IPS DF 4.7 (cell line): ENCODE measurements around the gene ATXN1.

ENCODE experiments used
- DNase-seq: peaks from one replicate; pipeline ENCODE4 v3.0.0-alpha.2; 2013; ENCODE audit warnings: low spot score; ENCODE audit errors: extremely low read depth

Gene ATXN1

DNA sequence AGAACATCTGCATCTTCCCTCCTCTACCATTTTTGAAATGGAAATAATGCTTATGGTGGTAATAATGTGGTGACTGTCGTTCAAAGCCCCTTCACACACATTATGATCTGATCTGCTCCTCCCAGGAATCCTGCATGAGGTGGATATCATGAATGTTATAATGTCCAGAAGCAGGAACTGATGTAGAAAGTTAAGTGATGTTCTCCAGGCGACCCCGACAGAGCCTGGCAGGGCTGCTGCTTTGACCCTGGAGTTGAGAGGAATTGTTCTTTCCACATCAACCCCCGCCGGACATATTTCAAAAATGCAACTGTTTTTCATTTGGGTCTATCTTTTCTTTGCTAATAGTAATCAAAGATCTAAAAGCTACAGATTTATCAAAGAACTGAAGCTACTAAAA is 391.3 kb downstream of the ATXN1 start:
- DNase-seq, result no peak

DNA sequence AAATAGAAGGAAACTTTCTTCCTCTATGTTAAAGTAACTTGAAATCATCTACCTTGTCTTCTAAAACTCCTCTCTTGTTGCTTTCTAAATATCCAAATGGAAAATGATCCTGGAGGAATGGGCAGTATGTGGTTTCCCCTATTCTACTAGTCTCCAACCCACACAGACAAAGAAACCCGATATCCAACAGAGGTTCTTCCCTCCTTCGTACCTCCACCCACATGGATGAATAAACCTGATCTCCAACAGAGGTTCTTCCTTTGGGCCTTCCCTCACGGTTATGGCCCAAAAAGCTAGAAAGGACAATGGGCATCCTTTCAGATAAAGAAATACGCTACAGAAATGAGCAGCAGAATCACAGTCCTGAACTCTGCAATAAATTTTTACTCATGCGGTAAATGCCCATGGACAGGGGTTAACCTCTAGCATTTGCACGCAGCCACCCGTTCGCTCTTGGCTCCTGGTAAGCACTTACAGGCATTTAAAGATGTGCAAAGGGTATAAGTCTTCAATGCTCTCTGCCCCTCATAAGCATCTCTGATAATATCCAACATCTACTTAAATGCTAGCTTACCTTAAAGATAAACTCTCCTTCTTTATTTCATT is 392.0 kb downstream of the ATXN1 start:
- DNase-seq, result no peak

DNA sequence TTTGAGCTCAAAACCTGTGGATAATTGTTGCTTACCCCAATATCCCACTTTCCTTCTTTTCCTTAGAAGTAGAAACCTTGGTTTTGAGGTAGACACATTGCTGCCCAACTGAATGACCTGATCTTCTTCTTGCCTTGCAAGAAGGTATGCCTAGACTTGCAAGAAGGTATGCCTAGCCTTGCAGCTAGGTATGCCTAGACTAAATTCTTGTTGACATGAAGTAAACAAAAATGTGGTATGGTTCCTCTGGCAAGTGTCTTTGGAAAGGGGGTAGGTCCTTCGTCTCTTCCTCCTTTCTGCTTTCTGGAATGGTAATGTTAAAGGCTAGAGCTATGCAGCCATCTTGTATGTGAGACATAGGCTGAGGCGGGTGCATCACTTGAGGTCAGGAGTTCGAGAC is 393.7 kb downstream of the ATXN1 start:
- no peak for DNase-seq

DNA sequence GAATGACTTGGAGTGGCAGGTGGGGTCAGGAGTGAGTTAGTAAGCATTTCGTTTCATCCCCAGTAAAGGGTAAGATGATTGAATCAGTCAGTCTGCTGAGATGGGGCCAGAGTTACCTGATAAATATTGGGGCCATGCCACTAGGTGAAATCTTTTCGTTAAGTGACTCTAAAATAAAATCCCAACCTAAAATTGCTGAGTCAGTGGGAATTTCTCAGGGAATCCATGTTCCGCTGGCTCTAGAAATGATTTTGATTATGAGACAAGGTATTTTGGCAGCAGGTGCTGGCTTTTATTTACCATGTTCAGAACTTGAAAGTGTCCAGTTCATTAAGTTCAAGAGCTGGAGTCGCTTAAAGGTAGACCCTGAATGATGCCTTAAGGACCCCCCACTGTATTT is 397.5 kb downstream of the ATXN1 start:
- DNase-seq, result no peak

DNA sequence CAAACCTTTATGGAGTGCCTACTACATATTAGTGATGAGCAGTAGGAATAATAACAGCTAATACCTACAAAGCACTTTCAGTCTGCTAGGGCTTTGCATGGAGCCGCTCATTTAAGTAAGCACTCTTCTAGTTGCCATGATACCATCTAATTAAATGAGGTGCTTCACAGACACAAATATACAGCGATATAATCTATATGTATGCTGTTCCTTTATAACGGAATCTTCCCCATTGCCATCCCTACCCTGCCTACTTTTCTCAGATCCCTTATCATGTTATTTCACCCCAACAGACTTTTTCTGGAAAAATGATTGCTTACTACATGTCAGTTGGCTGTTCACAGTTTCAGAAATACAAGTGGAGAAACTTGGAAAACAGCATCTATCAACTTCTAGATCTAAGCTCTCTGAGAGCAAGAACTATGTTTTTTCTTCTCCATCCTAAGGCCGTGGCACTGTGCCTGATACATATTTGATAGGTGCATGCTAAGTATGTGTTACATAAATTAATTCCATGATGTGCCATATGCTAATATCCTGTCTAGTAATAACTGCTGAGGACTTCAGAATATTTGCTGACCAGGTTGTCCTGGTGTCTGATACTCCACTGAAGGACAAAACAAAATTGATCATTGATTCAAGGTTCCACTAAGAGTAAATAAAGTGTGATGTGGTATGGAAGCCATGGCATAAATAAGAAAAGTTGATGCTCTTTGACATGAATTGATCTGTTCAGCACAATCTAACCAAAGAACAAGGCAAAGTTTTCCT is 398.3 kb downstream of the ATXN1 start:
- DNase-seq, result no peak

DNA sequence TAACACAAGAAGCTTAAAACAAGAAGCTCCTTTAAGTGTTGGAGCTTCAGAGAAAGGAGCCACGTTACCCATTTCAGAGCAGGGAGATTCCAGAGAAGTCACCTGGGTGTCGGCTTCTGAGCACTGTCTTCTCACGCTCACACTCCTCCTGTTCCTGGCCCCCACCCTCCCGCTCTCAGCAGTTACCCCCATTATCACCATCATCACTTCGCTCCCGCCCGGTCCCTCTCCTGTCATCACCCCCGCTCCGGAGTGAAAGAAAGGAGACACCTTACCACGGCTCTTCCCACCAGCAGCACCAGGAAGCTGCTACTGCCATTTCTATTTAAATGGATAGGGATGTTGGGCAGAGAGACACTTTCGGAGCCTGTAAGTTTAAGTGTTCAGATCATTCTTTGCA is 399.0 kb downstream of the ATXN1 start:
- no peak for DNase-seq

DNA sequence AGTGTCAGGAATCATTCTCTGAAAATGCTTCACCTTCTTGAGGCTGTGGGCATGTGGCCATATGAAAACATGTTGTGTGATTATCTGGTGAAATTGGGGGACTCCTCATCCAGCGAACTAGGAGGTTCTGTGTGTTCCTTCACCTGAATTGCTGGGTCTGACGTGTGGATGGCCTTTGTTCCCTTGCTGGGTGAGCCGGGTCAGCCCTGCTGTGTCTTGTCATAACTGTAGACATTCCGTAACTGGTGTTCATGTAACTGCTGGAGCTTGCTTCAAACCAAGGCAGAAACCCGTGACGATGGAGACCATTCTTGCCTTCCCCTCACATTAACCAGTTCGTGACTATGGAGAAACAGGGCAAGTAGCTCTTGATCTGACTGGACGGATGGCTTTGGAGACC is 399.4 kb downstream of the ATXN1 start:
- DNase-seq, result no peak

DNA sequence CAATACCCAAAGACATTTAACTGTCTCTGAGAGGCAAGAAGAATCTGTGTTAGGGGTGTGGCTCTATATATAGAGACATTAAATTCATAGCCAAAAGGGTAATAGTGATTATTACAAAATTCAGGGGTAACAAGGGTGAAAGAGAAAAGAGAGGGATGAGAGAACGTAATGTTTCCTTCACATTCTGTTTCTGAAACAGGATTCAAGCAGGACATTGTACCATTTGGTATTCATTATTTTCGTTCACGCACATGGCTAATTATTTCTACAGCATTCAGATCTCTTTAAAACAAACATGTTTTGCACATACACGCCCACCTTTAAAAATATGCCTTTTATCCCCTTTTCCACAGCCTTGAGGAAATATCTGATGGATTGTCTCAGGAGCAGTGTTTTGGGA is 400.1 kb downstream of the ATXN1 start:
- DNase-seq, result no peak

DNA sequence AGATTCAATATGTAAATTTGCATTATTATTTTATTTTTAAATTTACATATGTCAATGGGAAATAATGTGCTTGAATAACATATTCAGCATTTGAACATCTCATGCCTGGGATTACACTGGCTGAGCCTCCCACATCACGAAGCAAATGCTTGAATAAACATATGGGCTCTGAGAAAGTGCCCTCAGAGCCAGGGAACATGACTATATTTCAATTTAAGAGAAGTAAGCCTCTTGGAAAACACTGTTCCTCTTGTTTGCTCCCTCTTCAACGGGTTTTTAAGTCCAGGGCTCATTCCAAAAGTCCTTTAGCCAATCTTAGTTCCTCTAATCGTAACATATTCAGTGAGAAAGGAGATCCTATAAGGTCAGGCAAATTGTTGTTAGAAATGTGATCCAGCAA is 400.9 kb downstream of the ATXN1 start:
- no peak for DNase-seq

DNA sequence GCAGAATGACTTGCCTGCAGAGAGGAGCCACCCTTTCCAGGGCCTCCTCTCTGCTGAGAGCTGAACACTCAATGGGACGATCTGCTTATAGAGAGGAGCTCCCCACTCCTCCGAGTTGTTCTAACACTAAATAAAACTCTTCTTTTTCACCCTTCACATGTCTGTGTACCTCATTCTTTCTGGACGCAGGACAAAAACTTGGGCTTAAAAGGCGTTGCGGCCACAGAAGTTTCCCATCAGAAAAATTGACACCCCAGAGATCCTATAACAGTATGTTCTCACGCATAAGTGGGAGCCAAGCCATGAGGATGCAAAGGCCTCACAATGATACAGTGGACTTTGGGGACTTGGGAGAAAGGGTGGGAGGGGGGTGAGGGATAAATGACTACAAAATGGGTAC is 401.7 kb downstream of the ATXN1 start:
- no peak for DNase-seq

DNA sequence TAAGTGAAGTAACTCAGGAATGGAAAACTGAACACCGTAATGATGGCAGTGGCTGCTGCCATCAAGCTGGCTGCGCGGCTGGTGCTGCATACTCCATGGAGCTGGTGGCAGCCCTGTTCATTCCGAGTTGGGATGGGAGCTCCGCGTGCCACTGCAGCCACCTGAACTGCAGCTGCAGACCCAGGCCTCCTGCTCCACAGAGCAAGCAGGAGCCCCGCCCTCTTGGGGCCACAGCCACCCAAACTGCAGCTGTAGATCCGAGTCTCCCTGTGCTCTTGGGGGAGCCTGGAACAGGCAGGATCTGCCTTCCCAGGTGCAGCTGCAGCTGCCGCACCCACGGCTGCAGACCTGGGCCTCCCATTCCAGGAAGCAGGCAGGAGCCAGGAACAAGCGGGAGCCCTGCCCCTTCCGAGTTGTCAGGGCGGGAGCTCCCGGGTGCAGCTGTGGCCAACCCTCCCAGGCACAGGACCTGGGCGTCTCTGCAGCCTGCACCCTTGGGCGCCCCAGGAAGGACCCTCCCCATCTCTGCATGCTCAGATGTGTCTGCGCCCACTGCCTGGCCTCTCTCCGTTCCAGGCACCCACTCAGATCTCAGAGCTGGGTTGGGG is 402.6 kb downstream of the ATXN1 start:
- DNase-seq, result no peak

DNA sequence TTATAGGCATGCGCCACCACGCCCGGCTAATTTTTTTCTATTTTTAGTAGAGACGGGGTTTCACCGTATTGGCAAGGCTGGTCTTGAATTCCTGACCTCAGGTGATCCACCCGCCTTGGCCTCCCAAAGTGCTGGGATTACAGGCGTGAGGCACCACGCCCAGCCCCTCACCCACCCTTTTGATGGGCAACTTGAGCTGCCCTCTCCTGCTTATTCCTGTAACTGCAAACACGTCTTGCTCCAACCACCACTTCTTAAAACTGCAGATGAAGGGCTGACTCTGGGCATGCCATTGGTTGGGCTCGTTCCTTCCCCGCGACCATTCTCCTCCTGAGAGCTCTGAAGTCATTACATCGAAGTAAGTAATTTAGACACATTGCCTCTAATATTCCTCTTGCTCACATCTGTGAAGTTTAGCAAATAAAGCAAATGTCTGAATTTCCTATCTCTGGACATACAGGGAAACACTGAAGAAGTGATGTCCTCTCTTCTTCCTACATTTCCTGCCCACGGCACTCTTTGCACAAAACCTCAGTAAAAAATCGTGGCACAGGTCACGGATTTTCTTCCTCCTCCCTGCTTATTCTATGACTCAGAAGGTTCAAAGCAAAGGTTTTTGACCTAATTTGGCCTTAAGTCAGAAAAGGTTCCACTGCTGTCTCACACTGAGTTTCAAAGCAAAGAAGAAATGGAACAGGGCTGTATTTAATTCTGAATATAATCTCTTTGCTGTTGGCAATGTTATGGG is 405.4 kb downstream of the ATXN1 start:
- DNase-seq, result no peak

DNA sequence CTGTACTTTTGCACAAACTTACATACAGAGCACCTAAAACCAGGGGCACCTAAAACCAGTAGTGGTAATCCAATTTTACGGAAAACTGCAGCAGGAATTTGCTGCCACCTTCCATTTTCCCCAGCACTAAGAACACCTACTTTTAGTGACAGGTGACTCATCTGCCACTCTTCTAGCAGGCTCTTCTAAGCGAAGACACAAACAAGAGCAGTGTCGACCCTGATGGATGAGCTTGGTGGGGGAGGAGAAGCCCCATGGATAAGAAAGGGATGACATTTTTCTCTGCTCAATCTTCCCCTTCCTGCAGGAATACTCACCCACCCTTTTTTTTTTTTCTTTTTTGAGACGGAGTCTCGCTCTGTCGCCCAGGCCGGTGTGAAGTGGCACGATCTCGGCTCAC is 406.0 kb downstream of the ATXN1 start:
- DNase-seq, result no peak

DNA sequence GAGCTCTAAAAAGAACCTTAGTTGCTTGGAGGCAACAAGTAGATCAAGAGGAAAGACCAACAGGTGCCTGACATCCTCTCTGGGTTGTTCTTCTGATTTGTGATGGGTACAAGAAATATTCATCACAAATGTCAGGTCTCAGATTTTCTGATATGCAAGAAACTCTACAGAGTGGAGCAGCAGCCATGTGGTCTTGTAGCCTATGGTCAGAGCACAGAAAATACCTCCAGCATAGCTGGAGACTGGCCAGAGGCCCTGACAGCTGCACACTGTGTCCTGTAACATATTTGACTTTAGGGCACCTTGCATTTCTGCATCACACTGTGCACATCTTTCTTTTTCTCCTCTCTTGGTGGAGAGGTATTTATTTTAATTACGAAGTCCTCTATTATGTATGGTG is 406.6 kb downstream of the ATXN1 start:
- no peak for DNase-seq

DNA sequence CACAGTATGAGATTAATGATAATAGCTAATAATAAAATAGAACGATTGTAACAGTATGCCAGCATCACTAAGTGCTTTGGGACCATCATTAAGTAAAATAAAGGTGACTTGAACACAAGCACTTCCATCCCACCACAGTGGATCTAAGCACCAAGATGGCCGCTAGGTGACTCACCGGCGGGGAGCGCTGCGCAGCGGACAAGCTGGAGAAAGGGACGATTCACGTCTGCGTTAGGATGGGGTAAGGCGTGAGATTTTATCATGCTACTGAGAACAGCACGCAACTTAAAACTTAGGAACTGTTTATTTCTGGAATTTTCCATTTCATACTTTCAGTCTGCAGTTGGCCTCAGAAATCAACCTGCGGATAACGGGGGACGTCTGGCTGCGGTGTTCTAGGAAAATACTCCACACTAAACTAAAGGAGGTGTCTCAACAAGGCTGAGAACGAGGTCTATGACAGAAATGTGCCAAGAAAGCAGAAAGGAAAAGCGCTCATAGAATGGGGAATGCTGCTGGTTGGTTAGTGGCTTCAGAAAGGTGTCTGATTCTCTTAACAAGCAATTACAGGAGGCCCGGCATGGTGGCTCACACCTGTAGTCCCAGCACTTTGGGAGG is 408.3 kb downstream of the ATXN1 start:
- no peak for DNase-seq

DNA sequence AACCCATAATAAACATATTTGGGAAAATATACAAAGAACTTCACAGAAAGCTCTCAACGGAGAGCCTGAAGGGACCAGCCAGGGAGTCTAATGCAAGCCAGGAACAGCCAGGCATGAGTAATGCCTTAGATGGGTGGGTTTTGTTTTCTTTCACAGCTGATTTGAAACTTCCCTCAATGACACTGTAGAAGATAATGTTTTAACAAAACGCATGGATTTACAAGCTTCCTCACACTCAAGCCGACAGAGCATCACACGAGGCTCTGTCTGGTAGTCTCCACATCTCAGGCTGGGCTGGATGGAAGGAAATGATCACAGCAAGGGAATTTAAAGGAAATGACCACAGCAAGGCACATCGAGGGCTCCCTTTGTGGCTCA is 409.0 kb downstream of the ATXN1 start:
- DNase-seq, result no peak

DNA sequence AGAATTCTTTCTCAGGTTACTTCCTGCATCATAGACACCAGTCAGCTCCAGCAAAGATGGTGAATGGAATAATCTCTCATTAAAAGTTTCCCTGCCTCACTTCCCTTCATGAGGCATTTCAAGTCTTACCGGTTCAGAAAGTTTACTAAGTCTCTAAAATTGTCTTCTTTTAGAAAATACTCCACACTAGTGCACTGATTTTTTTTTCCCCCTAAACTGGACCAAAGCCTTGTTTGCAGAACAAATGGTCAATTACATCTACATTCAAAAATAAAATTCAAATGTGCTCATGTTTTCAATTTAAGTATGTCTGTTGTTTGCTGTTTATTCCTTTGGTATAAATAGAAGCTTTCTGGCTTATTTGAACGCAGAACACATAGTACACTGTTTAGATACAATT is 411.7 kb downstream of the ATXN1 start:
- DNase-seq, result no peak

DNA sequence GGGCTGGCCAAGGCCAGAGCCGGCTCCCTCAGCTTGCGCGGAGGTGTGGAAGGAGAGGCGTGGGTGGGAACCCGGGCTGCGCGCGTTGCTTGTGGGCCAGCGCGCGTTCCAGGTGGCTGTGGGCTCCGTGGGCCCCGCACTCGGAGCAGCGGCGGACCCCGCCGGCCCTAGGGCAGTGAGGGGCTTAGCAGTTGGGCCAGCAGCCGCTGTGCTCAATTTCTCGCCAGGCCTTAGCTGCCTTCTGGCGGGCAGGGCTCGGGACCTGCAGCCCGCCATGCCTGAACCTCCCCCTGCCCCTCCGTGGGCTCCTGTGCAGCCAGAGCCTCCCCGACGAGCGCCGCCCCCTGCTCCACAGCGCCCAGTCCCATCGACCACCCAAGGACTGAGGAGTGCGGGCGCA is 414.4 kb downstream of the ATXN1 start:
- DNase-seq, result no peak

DNA sequence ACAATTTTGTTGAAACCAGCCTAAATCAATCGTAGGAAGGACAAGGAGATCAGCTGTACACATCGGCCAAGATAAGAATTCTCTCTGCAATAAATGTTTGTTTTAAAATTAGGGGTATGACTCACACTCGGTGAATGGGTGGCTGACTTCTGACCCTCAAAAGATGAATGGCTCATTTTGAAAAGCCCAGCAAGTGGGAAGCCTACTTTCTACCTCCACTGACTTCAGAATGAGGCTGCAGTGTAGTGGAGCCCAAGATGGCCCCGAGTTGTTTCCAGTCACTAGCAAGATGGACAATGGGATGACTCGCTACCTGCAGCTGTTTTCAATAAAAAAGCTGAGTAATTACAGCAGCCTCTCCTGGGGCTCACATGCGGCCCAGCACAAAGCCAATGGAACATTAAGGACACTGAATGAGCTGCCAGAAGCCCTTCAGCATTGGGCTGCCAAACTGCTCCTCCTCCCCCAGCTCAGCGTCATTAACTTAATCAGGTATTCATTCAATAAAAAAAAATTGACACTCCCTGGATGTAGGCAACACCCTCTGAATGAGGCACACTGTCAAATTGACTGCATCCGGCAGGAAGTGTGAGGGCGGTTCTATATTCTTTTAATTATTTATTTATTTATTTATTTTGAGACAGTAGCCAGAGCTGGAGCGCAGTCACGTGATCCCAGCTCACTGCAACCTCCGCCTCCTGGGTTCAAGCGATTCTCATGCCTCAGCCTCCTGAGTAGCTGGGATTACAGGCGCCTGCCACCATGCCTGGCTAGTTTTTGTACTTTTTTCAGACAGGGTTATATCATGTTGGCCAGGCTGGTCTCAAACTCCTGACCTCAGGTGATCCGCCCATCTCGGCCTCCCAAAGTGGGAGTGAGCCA is 415.6 kb downstream of the ATXN1 start:
- no peak for DNase-seq

DNA sequence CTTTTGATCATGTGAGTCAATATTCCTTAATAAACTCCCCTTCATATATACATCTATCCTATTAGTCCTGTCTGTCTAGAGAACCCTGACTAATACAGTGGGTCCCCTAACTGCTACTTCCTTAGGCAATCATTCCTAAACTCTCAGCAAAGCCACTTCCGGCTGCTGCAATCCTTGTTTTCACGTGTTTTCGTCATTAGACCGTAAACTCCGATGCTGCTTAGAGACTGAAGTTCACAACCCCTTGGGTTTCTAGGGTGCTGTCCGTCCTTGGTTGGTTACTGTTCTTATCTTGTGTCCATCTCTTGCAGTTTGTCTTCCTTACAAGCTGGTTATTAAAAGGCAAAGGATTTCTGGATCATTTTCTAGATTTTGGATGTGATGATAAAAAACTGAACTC is 416.5 kb downstream of the ATXN1 start:
- DNase-seq, result no peak

DNA sequence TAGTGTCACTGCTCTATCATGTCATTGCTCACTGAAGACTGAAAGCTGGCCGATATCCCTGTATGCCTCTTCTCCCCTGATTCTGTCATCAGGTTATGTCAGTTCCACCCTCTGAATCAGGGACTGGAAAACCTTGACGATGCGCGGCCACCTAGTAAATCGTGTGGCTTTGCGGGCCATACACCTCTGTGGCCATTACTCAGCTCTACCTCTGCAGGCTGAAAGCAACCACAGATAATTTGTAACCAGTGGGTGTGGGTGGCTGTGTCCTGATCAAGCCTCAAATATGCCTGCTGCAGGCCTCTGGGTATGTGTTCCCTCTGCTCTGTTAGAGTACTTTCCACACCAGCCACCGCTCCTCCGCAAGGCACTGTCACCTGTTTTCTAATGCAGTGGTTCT is 417.7 kb downstream of the ATXN1 start:
- DNase-seq, result no peak
